ENCODE data around the gene RAC2.

The RAC2 gene

DNA sequence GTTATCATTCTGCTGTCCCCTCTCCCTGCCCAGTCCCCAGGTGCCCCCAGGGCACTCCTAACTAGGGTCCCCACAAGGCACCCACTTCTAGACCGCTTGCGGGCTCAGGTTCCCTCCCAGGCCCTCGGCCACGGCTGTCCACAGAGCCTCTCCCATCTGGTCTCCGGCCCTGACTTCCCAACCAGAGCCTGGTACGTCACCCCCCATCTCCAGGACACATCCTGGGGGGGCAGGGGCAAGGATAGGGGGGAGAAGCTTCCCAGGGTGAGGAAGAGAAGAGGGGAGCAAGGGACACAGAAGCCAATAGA, 32.2 kb downstream of the RAC2 start:
- no peak overlapping the region for H3K4me2 ChIP-seq (ENCODE audit: low read length)
- H2AFZ ChIP-seq, result no peak overlapping the region
- H3K36me3 ChIP-seq (ENCODE audit: control insufficient read depth, insufficient read depth, low read length), result no peaks in the 10 kb centered on the region
- H3K4me3 ChIP-seq (ENCODE audit: low read depth, low read length), result no peak overlapping the region
- no peak overlapping the region for H3K9ac ChIP-seq
- H3K27me3 ChIP-seq (ENCODE audit: control insufficient read depth, insufficient read depth, low read length), result no peaks in the 10 kb centered on the region
- no peak overlapping the region for H3K27ac ChIP-seq
- no peaks in the 10 kb centered on the region for H3K9me3 ChIP-seq (ENCODE audit: control insufficient read depth, low read length)
- no peaks in the 10 kb centered on the region for H3K79me2 ChIP-seq
- H3K4me1 ChIP-seq, result no peaks in the 10 kb centered on the region
- TF ChIP-seq, protein P1, sequence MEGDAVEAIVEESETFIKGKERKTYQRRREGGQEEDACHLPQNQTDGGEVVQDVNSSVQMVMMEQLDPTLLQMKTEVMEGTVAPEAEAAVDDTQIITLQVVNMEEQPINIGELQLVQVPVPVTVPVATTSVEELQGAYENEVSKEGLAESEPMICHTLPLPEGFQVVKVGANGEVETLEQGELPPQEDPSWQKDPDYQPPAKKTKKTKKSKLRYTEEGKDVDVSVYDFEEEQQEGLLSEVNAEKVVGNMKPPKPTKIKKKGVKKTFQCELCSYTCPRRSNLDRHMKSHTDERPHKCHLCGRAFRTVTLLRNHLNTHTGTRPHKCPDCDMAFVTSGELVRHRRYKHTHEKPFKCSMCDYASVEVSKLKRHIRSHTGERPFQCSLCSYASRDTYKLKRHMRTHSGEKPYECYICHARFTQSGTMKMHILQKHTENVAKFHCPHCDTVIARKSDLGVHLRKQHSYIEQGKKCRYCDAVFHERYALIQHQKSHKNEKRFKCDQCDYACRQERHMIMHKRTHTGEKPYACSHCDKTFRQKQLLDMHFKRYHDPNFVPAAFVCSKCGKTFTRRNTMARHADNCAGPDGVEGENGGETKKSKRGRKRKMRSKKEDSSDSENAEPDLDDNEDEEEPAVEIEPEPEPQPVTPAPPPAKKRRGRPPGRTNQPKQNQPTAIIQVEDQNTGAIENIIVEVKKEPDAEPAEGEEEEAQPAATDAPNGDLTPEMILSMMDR (IDR thresholded peaks at IDR 0.05), result no peak

DNA sequence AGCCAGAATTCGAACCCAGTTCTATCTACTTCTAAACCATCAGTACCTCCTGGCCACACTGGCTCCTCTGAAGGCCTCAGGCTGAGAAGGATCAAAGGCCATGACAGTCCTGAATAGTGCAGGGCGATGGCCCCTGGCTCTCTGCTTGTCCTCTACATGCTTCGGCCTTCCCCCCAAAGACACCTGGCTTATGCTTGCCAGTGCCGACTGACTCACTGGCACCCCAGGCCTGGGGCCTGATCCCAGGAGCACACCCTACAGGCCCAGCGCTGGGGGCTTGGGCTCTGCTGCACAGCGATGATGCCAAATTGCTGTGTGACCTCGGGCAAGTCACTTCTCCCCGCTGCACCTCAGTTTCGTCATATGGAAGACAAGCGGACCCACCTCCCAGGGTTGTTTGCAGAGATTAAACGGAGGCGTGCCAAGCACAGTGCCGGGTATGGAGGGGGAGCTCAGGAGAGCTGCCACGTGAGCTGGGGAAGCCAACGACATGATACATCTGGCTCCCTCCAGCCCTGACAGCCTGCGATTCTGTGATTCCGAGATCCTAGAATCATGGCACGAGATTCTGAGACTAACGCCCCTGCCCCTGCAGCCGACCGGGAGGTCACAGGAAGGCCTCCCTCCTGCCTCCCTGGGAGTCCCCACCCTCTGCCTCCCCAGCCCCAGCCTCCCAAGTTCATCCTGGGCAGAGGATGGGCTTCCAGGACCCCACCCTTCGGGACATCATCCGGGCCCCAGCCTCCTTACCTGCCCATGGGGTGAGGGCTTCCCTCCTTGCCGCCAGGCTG, 32.8 kb downstream of the RAC2 start:
- H3K27ac ChIP-seq, result no peak overlapping the region
- no peak overlapping the region for H3K9ac ChIP-seq
- no peaks in the 10 kb centered on the region for H3K79me2 ChIP-seq
- no peak overlapping the region for H2AFZ ChIP-seq
- H3K9me3 ChIP-seq (ENCODE audit: control insufficient read depth, low read length), result no peaks in the 10 kb centered on the region
- no peaks in the 10 kb centered on the region for H3K27me3 ChIP-seq (ENCODE audit: control insufficient read depth, insufficient read depth, low read length)
- no peaks in the 10 kb centered on the region for H3K36me3 ChIP-seq (ENCODE audit: control insufficient read depth, insufficient read depth, low read length)
- no peak overlapping the region for H3K4me3 ChIP-seq (ENCODE audit: low read depth, low read length)
- TF ChIP-seq, protein P1 (IDR thresholded peaks at IDR 0.05), result no peak
- H3K4me2 ChIP-seq (ENCODE audit: low read length), result no peak overlapping the region
- no peaks in the 10 kb centered on the region for H3K4me1 ChIP-seq

DNA sequence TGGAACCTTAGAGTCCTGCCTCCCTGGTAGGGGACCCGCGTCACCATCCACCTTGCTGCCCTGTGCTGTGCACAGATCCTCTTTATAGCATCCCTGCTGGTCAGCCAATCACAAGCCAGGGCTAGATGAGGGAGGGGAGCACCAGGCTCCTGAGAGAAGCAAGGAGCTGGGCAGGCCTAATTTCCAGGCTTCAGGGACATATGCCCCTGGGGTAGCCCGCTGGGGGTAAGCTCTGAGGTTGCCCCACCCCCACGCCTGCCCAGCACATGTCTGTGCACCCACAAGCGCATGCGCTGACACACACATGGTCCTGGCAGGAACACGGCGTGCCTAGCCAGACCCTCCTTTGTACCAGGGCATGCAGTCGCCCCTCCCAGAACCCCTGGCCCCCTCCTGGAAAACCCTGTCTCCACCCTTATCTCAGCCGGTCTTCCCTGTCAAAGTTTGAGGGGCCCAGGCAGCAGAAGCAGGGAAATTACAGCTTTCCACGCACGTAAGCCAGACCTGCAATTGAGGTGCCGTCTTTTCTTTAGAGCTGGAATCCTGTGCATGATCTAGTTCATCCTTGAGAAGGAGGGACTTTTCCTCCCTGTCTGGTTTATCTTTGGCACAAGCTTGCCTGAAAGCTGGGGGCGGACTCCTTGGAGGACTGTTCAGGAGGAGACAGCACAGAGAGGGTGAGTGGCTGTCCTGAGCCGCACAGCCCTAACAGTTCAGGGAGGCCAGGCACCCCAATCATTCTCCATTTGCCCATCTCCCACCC, 33.8 kb downstream of the RAC2 start:
- TF ChIP-seq, protein P1 (IDR thresholded peaks at IDR 0.05), result no peak
- no peaks in the 10 kb centered on the region for H3K79me2 ChIP-seq
- no peak overlapping the region for H3K9ac ChIP-seq
- H3K4me2 ChIP-seq (ENCODE audit: low read length), result no peak overlapping the region
- no peaks in the 10 kb centered on the region for H3K36me3 ChIP-seq (ENCODE audit: control insufficient read depth, insufficient read depth, low read length)
- H3K27ac ChIP-seq, result no peak overlapping the region
- no peaks in the 10 kb centered on the region for H3K4me1 ChIP-seq
- no peaks in the 10 kb centered on the region for H3K27me3 ChIP-seq (ENCODE audit: control insufficient read depth, insufficient read depth, low read length)
- no peaks in the 10 kb centered on the region for H3K9me3 ChIP-seq (ENCODE audit: control insufficient read depth, low read length)
- H2AFZ ChIP-seq, result no peak overlapping the region
- H3K4me3 ChIP-seq (ENCODE audit: low read depth, low read length), result no peak overlapping the region

DNA sequence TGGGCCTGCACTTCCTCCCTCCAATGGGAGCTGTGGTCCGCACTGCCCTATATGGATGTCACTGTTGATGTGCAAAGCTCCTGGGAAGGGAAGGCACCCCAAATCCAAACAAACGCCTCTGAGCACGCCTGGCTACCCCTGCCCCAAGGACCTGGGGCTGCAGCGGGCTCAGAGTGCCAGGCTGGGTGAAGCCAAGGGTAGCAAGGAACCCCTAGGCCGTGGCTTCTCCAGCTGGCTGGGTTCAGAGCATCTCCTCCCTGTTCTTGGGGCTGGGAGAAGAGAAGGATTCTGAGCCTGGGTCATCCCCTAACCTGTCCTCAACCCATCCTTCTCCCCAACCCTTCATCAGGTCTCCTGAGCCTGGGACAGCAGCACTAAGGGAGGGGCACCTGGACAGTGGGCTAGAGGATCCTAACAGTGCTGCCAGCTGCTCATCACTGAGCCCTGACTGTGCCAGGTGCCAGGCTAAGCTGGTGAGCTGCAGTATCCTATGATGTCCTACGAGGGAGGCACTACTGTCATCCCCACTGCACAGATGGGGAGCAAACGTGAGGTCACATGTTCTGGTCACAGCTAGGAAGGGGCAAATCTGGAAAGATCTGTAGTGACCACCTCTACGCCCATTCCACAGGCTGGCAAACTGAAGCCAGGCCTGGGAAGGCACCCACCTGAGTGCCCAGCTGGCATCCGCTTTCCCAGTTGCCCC, 34.8 kb downstream of the RAC2 start:
- Histone ChIP-seq H3K9me3 (ENCODE audit: control insufficient read depth, low read length) (no peaks in the 10 kb centered on the region), H2AFZ (no peak overlapping the region), H3K4me1 (no peaks in the 10 kb centered on the region), H3K4me3 (ENCODE audit: low read depth, low read length) (no peak overlapping the region), H3K27ac (no peak overlapping the region), H3K9ac (no peak overlapping the region), H3K36me3 (ENCODE audit: control insufficient read depth, insufficient read depth, low read length) (no peaks in the 10 kb centered on the region), H3K4me2 (ENCODE audit: low read length) (no peak overlapping the region), H3K27me3 (ENCODE audit: control insufficient read depth, insufficient read depth, low read length) (no peaks in the 10 kb centered on the region), H3K79me2 (no peaks in the 10 kb centered on the region)
- TF ChIP-seq, protein P1 (IDR thresholded peaks at IDR 0.05), result no peak
